SU-DHL-6 (cell line): ENCODE data around the gene SLC36A3.

Source experiments
- H2AFZ ChIP-seq: fragments of 200-600 bp; sonication (generic); 2 replicates; pipeline ENCODE4 v1.6.1; 2014; ENCODE audit warnings: low read depth, mild to moderate bottlenecking, moderate library complexity, mixed read lengths, antibody characterized with exemption, low read length; ENCODE audit not compliant: severe bottlenecking
- H3F3A ChIP-seq: fragments of 200-600 bp; shearing (Covaris generic); 2 replicates; pipeline ENCODE4 v1.6.0; 2016; ENCODE audit warnings: antibody characterized with exemption, mild to moderate bottlenecking; ENCODE audit not compliant: insufficient read depth
- H3K27ac ChIP-seq: fragments of 200-600 bp; sonication (generic); 2 replicates; pipeline ENCODE4 v1.5.1; 2016; ENCODE audit warnings: low read depth, mild to moderate bottlenecking, low read length, moderate library complexity, mixed read lengths
- H3K27me3 ChIP-seq: fragments of 200-600 bp; sonication (generic), shearing (Covaris generic); 2 replicates; pipeline ENCODE4 v1.6.0; 2014; ENCODE audit warnings: mild to moderate bottlenecking, low read length
- H3K36me3 ChIP-seq: fragments of 200-600 bp; sonication (generic); 2 replicates; pipeline ENCODE4 v1.6.1; 2014; ENCODE audit warnings: mild to moderate bottlenecking, low read length, mixed read lengths
- H3K4me2 ChIP-seq: fragments of 300-600, 200-600 bp; shearing (Covaris generic), sonication (generic); 2 replicates; pipeline ENCODE4 v1.6.0; 2014; ENCODE audit warnings: low read length, low read depth, mild to moderate bottlenecking; ENCODE audit not compliant: poor library complexity, severe bottlenecking
- H3K4me3 ChIP-seq: fragments of 200-600 bp; sonication (generic); 2 replicates; pipeline ENCODE4 v1.5.1; 2014; ENCODE audit warnings: antibody characterized with exemption, low read length, mild to moderate bottlenecking, mixed read lengths; ENCODE audit not compliant: insufficient read depth, poor library complexity, severe bottlenecking
- H3K79me2 ChIP-seq: fragments of 200-600 bp; sonication (generic); 2 replicates; pipeline ENCODE4 v1.6.1; 2014; ENCODE audit warnings: mild to moderate bottlenecking, low read length, moderate library complexity; ENCODE audit not compliant: insufficient read depth
- H3K9ac ChIP-seq: fragments of 200-600 bp; sonication (generic); 2 replicates; pipeline ENCODE4 v1.7.0; 2014; ENCODE audit warnings: mild to moderate bottlenecking, low read length
- H3K9me2 ChIP-seq: fragments of 200-600 bp; sonication (generic); replicated peaks from 2 replicates; pipeline ENCODE4 v1.6.1; 2014; ENCODE audit warnings: low read length; ENCODE audit not compliant: insufficient read depth
- H3K9me3 ChIP-seq: fragments of 200-600 bp; sonication (generic); 2 replicates; pipeline ENCODE4 v1.6.1; 2014; ENCODE audit warnings: low read length, mixed read lengths; ENCODE audit not compliant: insufficient read depth
- H4K20me1 ChIP-seq: fragments of 200-600 bp; sonication (generic); 2 replicates; pipeline ENCODE4 v1.6.1; 2014; ENCODE audit warnings: low read depth, mild to moderate bottlenecking, antibody characterized with exemption, low read length, moderate library complexity, mixed read lengths
- CTCF ChIP-seq: fragments of 200-600 bp; sonication (generic); IDR thresholded peaks from one replicate; pipeline ENCODE4 v1.5.1; 2017; ENCODE audit warnings: antibody characterized with exemption, mild to moderate bottlenecking, low read length, moderate library complexity; ENCODE audit not compliant: insufficient read depth, poor library complexity, severe bottlenecking
- EZH2phosphoT487 ChIP-seq: fragments of 200-600 bp; sonication (generic), shearing (Covaris generic); conservative IDR thresholded peaks from 2 replicates; pipeline ENCODE4 v1.6.1; 2018; ENCODE audit warnings: mild to moderate bottlenecking, antibody characterized with exemption, low read length, moderate library complexity, mixed read lengths

SLC36A3 gene

GRCh38 chr5:151274666-151275065 lies 28.9 kb downstream of the SLC36A3 start:
- Histone ChIP-seq H4K20me1 (no peaks in the 10 kb centered on the region), H2AFZ (no peak overlapping the region), H3F3A (peaks cover 30% of the 10 kb centered on the region), H3K36me3 (peaks cover 7% of the 10 kb centered on the region), H3K27me3 (no peaks in the 10 kb centered on the region), H3K27ac (no peak overlapping the region), H3K9me3 (no peaks in the 10 kb centered on the region), H3K9ac (no peak overlapping the region), H3K4me3 (no peak overlapping the region), H3K79me2 (no peaks in the 10 kb centered on the region), H3K4me2 (no peak overlapping the region), H3K9me2 (no peaks in the 10 kb centered on the region)
- no peak for TF ChIP-seq EZH2phosphoT487
- no peak for TF ChIP-seq CTCF

GRCh38 chr5:151271336-151271735 lies 32.2 kb downstream of the SLC36A3 start:
- no peaks in the 10 kb centered on the region for H3K9me3 ChIP-seq
- no peaks in the 10 kb centered on the region for H3K9me2 ChIP-seq
- no peak overlapping the region for H3K4me3 ChIP-seq
- H4K20me1 ChIP-seq: no peaks in the 10 kb centered on the region
- TF ChIP-seq CTCF (no peak), EZH2phosphoT487 (no peak)
- H2AFZ ChIP-seq: no peak overlapping the region
- no peak overlapping the region for H3K27ac ChIP-seq
- no peaks in the 10 kb centered on the region for H3K27me3 ChIP-seq
- peaks cover 34% of the 10 kb centered on the region for H3F3A ChIP-seq
- no peaks in the 10 kb centered on the region for H3K79me2 ChIP-seq
- no peak overlapping the region for H3K4me2 ChIP-seq
- H3K9ac ChIP-seq: no peak overlapping the region
- H3K36me3 ChIP-seq: peaks cover 22% of the 10 kb centered on the region

GRCh38 chr5:151270599-151270998 lies 33.0 kb downstream of the SLC36A3 start:
- H3K4me2 ChIP-seq: no peak overlapping the region
- H3K4me3 ChIP-seq: no peak overlapping the region

More at GRCh38 chr5:151270599-151270998, 33.0 kb downstream of the SLC36A3 start:
- Histone ChIP-seq H3K27ac (no peak overlapping the region), H4K20me1 (no peaks in the 10 kb centered on the region), H3K79me2 (no peaks in the 10 kb centered on the region), H3K9me2 (no peaks in the 10 kb centered on the region), H3K9ac (no peak overlapping the region), H3F3A (peaks cover 34% of the 10 kb centered on the region), H3K36me3 (peaks cover 23% of the 10 kb centered on the region), H2AFZ (no peak overlapping the region), H3K27me3 (no peaks in the 10 kb centered on the region), H3K9me3 (no peaks in the 10 kb centered on the region)
- TF ChIP-seq CTCF (no peak), EZH2phosphoT487 (no peak)
